Colonic mucosa (tissue), 4 donors: ENCODE measurements around the gene UBE2M. TPM values are rescaled to one million over a fixed set of nuclear protein-coding genes. Genes with fewer than 3 reads are reported as not detected.

Experiments used
- DNase-seq: peaks from one replicate; pipeline ENCODE4 v3.0.0-alpha.2; 2020
- H3K27ac ChIP-seq: fragments of 200-600 bp; one replicate; pipeline ENCODE4 v1.8.0; 2021
- H3K27me3 ChIP-seq: fragments of 200-600 bp; one replicate; pipeline ENCODE4 v1.8.0; 2021
- H3K36me3 ChIP-seq: fragments of 200-600 bp; one replicate; pipeline ENCODE4 v1.8.0; 2021
- H3K4me1 ChIP-seq: fragments of 200-600 bp; one replicate; pipeline ENCODE4 v1.8.0; 2021; ENCODE audit warnings: mild to moderate bottlenecking
- H3K4me3 ChIP-seq: fragments of 200-600 bp; one replicate; pipeline ENCODE4 v1.8.0; 2021
- H3K9ac ChIP-seq, 2 donors: one replicate each; pipeline ENCODE4 v1.7.0; 2013; ENCODE audit warnings: control low read depth in 2 of 2, low read depth in 2 of 2, low read length in 2 of 2
- H3K9me3 ChIP-seq: fragments of 200-600 bp; one replicate; pipeline ENCODE4 v1.8.0; 2021
- intact Hi-C: fragments of 100-400 bp; cut with DNase I; formaldehyde crosslinking; loops from one replicate; pipeline ENCODE4 v1.14.1; 2022
- total RNA-seq, 2 donors: library from RNA; stranded (reverse); fragmentation: NEBNext Ultra II Directional in 1 of 2; extraction: Animal tissue kit (Norgen Biotek cat#: 25700) in 1 of 2; gene quantifications; one replicate each; pipeline ENCODE4 v1.2.1, GENCODE V29; 2021
- TF ChIP-seq, protein P1 (sequence below): fragments of 200-600 bp; IDR thresholded peaks from one replicate; pipeline ENCODE4 v1.8.0; 2022; ENCODE audit warnings: antibody characterized with exemption, mild to moderate bottlenecking
- donor health status: healthy.
- donor health status: DM: no; HTN: no; CAD: no.
- donor health status: DM: no; HTN: no; CAD: no.

UBE2M gene
- total RNA-seq, 2 donors from 2014 or later = 63.0 to 79.4 TPM

DNA sequence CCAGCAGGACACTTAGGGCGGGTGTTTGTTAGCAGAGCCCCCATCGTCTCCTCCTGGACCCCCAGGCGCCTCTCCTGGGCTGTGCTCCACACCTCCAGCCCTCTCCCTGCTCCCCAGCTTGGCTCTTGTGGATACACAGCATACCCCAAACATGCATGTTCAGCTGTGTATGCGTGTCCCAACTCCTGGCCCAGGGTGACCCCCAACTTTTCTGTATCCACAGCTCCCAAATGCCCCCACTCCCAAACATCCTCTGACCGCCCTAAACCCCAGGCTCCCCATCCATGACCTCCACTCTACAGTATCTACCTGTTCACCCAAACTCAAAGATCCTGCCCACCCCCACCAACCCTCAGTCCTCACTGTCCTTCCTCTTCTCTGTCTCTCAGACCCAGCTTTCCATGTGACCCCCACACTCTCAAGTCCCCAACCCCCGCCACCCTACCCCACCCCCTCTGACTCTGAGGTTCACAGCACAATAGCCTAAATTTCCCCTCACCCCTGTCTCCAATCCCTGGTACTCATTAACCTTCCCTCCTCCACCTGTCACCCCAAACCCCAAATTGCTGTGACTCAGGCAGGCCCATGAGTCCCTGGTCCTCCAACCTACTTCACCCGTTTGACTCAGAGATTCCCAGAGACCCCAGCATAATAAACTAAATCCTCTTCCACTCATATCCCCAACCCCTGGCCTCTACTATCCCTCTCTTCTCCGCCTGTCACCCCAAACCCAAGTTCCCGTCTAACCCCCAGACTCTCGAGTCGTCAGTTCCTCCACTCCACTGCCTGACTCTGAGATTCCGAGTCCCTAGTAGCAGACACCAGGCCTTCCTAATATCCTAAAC, 968 bp downstream of the UBE2M start:
- H3K9me3 ChIP-seq = no peaks in the 10 kb centered on the region
- peak; percentile 24 for DNase-seq
- H3K27me3 ChIP-seq = no peaks in the 10 kb centered on the region
- intact Hi-C loops = no loop called here
- peak overlapping the region; percentile 85 to 98 for H3K9ac ChIP-seq
- TF ChIP-seq, protein P1, sequence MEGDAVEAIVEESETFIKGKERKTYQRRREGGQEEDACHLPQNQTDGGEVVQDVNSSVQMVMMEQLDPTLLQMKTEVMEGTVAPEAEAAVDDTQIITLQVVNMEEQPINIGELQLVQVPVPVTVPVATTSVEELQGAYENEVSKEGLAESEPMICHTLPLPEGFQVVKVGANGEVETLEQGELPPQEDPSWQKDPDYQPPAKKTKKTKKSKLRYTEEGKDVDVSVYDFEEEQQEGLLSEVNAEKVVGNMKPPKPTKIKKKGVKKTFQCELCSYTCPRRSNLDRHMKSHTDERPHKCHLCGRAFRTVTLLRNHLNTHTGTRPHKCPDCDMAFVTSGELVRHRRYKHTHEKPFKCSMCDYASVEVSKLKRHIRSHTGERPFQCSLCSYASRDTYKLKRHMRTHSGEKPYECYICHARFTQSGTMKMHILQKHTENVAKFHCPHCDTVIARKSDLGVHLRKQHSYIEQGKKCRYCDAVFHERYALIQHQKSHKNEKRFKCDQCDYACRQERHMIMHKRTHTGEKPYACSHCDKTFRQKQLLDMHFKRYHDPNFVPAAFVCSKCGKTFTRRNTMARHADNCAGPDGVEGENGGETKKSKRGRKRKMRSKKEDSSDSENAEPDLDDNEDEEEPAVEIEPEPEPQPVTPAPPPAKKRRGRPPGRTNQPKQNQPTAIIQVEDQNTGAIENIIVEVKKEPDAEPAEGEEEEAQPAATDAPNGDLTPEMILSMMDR = no peak
- peak overlapping the region; percentile 64 for H3K4me3 ChIP-seq
- H3K36me3 ChIP-seq = peaks cover 7% of the 10 kb centered on the region
- peaks cover 31% of the 10 kb centered on the region for H3K4me1 ChIP-seq
- H3K27ac ChIP-seq = peak overlapping the region; percentile 100

DNA sequence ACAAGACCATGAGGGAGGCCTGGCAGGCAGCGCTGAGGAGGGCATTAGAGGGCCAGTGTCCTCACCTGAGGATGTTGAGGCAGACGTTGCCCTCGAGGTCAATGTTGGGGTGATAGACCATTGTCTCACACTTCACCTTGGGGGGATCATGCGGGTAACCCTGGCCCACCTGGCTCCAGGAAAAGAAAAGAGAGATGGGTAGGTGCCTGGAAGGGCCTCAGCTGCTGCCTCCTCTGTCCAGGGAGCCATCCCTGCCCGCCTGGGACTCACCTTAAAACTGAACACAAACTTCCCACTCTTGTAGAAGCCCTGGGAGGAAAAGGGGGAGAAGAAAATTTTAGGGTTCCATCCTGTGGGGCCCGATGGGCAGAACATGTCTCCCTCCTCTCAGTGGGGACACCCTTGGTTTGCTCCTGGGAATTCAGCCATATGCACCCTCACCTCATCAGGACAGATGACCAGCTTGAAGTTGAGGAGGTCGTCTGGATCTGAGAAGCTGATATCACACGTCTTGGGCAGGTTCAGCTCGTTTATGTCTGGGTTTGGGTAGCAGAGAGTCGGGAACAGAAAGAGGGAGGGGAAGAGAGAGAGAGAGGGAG, 1.7 kb downstream of the UBE2M start:
- intact Hi-C loops = no loop called here
- no peaks in the 10 kb centered on the region for H3K27me3 ChIP-seq
- no peaks in the 10 kb centered on the region for H3K9me3 ChIP-seq
- H3K9ac ChIP-seq = peak overlapping the region; percentile 85 to 98
- TF ChIP-seq, protein P1 = no peak
- peaks cover 7% of the 10 kb centered on the region for H3K36me3 ChIP-seq
- peak; percentile 22 for DNase-seq
- no peak overlapping the region for H3K27ac ChIP-seq
- H3K4me3 ChIP-seq = peak overlapping the region; percentile 64
- peaks cover 23% of the 10 kb centered on the region for H3K4me1 ChIP-seq

DNA sequence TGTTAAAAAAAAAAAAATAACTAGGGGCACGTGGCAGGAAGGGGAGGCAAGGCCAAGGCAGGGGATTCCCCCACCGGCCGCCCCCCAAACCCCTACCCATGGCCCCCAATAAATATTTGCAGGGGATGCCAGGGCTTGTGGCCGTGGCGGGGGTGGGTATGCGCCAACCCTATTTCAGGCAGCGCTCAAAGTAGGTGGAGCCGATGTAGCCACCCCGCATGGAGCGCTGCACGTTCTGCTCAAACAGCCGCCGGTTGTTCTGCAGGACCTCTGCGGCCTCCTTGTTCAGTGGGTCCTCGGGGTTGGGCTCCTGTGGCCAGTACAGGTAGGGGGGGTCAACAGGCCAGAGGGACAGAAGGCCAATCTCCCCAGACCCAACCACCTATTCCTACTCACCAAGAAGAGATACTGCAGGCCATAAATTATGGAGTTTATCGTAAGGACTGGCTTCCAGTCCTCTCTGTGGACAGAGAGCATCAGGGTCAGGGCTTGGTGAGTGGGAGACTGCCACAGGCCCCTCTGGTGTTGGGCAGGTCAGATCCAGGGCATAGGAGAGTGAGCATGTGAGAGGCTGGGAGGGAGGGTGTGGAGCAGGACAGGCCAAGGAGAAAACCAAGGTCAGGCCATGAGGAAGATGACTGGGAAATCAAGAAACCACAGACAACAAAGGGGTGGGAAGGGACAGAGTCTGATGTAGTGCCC, 2.3 kb downstream of the UBE2M start:
- intact Hi-C loops = no loop called here
- Histone ChIP-seq H3K4me3 (peak overlapping the region; percentile 80), H3K4me1 (peaks cover 20% of the 10 kb centered on the region), H3K36me3 (peaks cover 7% of the 10 kb centered on the region), H3K27ac (no peak overlapping the region), H3K9ac (peak overlapping the region in 1 of 2 donors; percentile 16), H3K27me3 (no peaks in the 10 kb centered on the region), H3K9me3 (no peaks in the 10 kb centered on the region)
- TF ChIP-seq, protein P1 = no peak
- DNase-seq = peak; percentile 31

DNA sequence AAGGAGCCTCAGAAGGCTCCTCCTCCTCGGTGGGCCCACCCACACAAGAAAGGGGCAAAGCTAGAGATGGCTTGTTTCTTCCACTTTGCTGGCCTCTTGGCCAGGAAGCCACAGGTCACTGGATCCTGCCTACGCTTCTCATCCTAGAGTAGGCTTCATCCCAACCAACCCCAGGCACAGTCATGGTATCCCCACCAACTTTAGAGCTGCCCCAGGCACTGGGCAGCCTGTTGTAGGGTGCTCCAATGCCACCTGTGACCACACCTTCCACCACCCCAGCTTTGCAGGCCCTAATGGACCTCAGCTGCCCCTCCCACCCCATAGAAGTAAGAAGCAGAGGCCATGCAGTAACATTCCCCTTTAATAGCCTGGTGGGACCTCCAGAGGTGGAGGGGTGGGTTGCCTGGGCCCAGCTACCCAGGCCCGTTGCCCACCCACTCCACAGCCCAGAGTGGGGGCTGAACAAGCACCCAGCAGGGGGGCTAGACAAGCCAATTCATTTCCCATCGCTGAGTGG, 3.0 kb downstream of the UBE2M start:
- H3K4me3 ChIP-seq = peak overlapping the region; percentile 80
- H3K4me1 ChIP-seq = peaks cover 20% of the 10 kb centered on the region
- H3K27ac ChIP-seq = peak overlapping the region; percentile 96
- peak overlapping the region; percentile 71 to 95 for H3K9ac ChIP-seq
- no peaks in the 10 kb centered on the region for H3K27me3 ChIP-seq
- H3K9me3 ChIP-seq = no peaks in the 10 kb centered on the region
- TF ChIP-seq, protein P1 = no peak
- H3K36me3 ChIP-seq = peaks cover 11% of the 10 kb centered on the region
- intact Hi-C loops = no loop called here
- DNase-seq = peak; percentile 29
